Panc1 (cell line): Measurements from ENCODE around the gene VTI1A.

Experiments
- POLR2AphosphoS5 ChIP-seq: IDR thresholded peaks from 2 replicates; pipeline ENCODE4 v1.6.1; 2012; ENCODE audit warnings: mild to moderate bottlenecking, low read depth, low read length, moderate library complexity
- REST ChIP-seq, 2 experiments: IDR thresholded peaks; 2 replicates each; pipeline ENCODE4 v1.6.1; 2011 to 2012; ENCODE audit warnings: low read depth in 2 of 2, control low read depth in 1 of 2, low read length in 1 of 2, mild to moderate bottlenecking in 1 of 2, moderate library complexity in 1 of 2; ENCODE audit not compliant: insufficient read depth in 1 of 2

- no peak for TF ChIP-seq REST (IDR thresholded peaks at IDR 0.05; ENCODE audit: insufficient read depth in 1 of 2, low read depth in 2 of 2, low read length in 1 of 2)
- TF ChIP-seq POLR2AphosphoS5, result no peak
Observed at GRCh38 chr10:112784022-112784461, 337.0 kb downstream of the VTI1A start.
